PC-9 (cell line): ENCODE measurements around the gene RAB7B. TPM values are rescaled to one million over a fixed set of nuclear protein-coding genes. Genes with fewer than 3 reads are reported as not detected.

Source experiments
- BruUV-seq: library from RNA; stranded (reverse); fragments of 400-500 nt; replicated peaks from 2 replicates; lab custom pipeline; 2021; lab: Mats Ljungman, UMichigan
- CTCF ChIA-PET: fragments of 300-600 bp; sonication (Branson Sonifier 250); formaldehyde crosslinking; loops from one replicate; lab custom pipeline; 2022; ENCODE audit warnings: antibody characterized with exemption; lab: Charles Lee
- POLR2A ChIA-PET: fragments of 300-600 bp; sonication (Branson Sonifier 250); formaldehyde crosslinking; loops from one replicate; lab custom pipeline; 2022; ENCODE audit warnings: antibody characterized with exemption; ENCODE audit not compliant: unreplicated experiment; lab: Charles Lee
- DNase-seq, 2 experiments: peaks; one replicate each; pipeline versions ENCODE4 v3.0.0 to v3.0.0-alpha.2; 2015 to 2022; ENCODE audit warnings: mixed read lengths in 1 of 2
- H2AFZ ChIP-seq: fragments of 200-600 bp; sonication (generic); 2 replicates; pipeline ENCODE4 v1.8.1; 2017; ENCODE audit warnings: antibody characterized with exemption
- H3F3A ChIP-seq: fragments of 200-600 bp; sonication (generic); 2 replicates; pipeline ENCODE4 v1.8.1; 2017; ENCODE audit warnings: antibody characterized with exemption, mild to moderate bottlenecking, low read depth; ENCODE audit not compliant: insufficient read depth
- H3K27ac ChIP-seq: fragments of 200-600 bp; sonication (generic); 2 replicates; pipeline ENCODE4 v1.6.1; 2016; ENCODE audit warnings: mixed run types
- H3K27me3 ChIP-seq: fragments of 200-600 bp; sonication (generic); 2 replicates; pipeline ENCODE4 v1.6.1; 2016; ENCODE audit warnings: low read depth, mixed run types; ENCODE audit not compliant: insufficient read depth
- H3K36me3 ChIP-seq: fragments of 200-600 bp; sonication (generic); 2 replicates; pipeline ENCODE4 v1.6.1; 2016; ENCODE audit warnings: low read depth, mixed run types
- H3K4me1 ChIP-seq: fragments of 200-600 bp; sonication (generic); replicated peaks from 2 replicates; pipeline ENCODE4 v1.6.1; 2016; ENCODE audit warnings: mixed run types; ENCODE audit not compliant: insufficient read depth
- H3K4me2 ChIP-seq: fragments of 200-600 bp; sonication (generic); 2 replicates; pipeline ENCODE4 v1.6.1; 2017; ENCODE audit warnings: mixed run types
- H3K4me3 ChIP-seq: fragments of 200-600 bp; sonication (generic); 2 replicates; pipeline ENCODE4 v1.6.1; 2016; ENCODE audit warnings: mixed run types
- H3K79me2 ChIP-seq: fragments of 200-600 bp; sonication (generic); 2 replicates; pipeline ENCODE4 v1.6.1; 2017; ENCODE audit warnings: low read depth, mixed run types
- H3K9me2 ChIP-seq: fragments of 200-600 bp; sonication (generic); 2 replicates; pipeline ENCODE4 v1.8.1; 2017; ENCODE audit warnings: mild to moderate bottlenecking; ENCODE audit not compliant: insufficient read depth
- H3K9me3 ChIP-seq: fragments of 200-600 bp; sonication (generic); 2 replicates; pipeline ENCODE4 v1.8.1; 2016; ENCODE audit warnings: low read depth; ENCODE audit not compliant: insufficient read depth
- H4K20me1 ChIP-seq: fragments of 200-600 bp; sonication (generic); 2 replicates; pipeline ENCODE4 v1.8.1; 2017; ENCODE audit not compliant: insufficient read depth
- EZH2 ChIP-seq: fragments of 200-600 bp; sonication (generic); IDR thresholded peaks from 2 replicates; pipeline ENCODE4 v1.8.0; 2017; ENCODE audit warnings: antibody characterized with exemption, low read depth
- intact Hi-C: fragments of 100-400 bp; cut with micrococcal nuclease; formaldehyde crosslinking; loops from one replicate; pipeline ENCODE4 v1.10.0; 2022; ENCODE audit not compliant: unreplicated experiment
- total RNA-seq: library from RNA; stranded (reverse); gene quantifications from 2 replicates; pipeline ENCODE4 v1.2.3, GENCODE V29; 2021
- TF ChIP-seq, protein P1 (sequence below): fragments of 200-600 bp; sonication (generic); conservative IDR thresholded peaks from 2 replicates; pipeline ENCODE4 v1.6.1; 2017; ENCODE audit warnings: mixed run types, antibody characterized with exemption, mild to moderate bottlenecking, moderate library complexity

RAB7B gene
- total RNA-seq, 1 experiment from 2014 or later, result not detected

DNA sequence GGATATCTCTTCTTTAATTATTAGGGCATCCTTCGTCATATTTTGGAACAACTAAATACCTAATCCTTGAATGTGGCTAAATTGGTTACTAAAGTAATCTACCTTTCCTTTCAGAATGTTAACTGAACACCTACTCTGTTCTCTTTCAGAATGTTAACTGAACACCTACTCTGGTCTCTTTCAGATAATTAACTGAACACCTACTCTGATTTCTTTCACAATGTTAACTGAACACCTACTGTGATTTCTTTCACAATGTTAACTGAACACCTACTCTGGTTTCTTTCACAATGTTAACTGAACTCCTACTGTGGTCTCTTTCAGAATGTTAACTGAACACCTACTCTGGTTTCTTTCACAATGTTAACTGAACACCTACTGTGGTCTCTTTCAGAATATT lies 21.9 kb downstream of the RAB7B start:
- intact Hi-C loops, result no loop called here
- no peak for TF ChIP-seq EZH2
- TF ChIP-seq, protein P1, sequence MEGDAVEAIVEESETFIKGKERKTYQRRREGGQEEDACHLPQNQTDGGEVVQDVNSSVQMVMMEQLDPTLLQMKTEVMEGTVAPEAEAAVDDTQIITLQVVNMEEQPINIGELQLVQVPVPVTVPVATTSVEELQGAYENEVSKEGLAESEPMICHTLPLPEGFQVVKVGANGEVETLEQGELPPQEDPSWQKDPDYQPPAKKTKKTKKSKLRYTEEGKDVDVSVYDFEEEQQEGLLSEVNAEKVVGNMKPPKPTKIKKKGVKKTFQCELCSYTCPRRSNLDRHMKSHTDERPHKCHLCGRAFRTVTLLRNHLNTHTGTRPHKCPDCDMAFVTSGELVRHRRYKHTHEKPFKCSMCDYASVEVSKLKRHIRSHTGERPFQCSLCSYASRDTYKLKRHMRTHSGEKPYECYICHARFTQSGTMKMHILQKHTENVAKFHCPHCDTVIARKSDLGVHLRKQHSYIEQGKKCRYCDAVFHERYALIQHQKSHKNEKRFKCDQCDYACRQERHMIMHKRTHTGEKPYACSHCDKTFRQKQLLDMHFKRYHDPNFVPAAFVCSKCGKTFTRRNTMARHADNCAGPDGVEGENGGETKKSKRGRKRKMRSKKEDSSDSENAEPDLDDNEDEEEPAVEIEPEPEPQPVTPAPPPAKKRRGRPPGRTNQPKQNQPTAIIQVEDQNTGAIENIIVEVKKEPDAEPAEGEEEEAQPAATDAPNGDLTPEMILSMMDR, result no peak

DNA sequence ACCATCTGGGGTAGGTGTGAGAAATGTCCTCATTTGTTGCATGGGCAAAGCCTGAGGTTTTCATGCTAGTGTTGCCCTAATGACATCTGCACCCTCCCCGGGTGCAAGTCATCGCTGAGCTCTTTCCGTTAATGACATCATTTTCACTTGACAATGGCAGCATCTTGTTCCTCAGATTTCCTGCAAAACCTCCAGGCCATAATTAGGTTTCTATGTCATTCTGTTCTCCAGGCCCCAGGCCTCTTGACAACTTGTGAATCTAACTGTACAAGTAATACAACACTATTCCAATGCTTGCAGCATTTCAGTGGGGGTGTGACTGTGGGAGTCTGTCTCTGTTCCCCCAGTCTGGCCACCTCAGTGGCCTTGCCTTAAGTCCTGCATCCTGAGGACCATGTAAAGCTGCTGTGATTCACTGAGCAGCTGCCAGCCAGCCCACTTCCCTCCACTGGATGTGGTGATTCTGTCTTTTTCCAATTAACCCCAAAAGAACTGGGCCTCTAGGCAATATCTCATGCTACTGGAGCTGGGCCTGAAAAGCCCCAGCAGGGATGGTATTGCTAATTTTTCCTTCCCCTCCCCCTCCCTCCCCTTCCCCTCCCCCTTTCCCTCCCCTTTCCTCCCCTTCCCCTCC lies 22.8 kb downstream of the RAB7B start:
- H3K36me3 ChIP-seq, result no peaks in the 10 kb centered on the region
- ChIA-PET CTCF (interaction anchor here (1.2 kb wide), 1 partner anchor 818 kb away, joined by 3 read pairs; no protein-coding TSS in a partner anchor), POLR2A (no interaction called here)
- no peaks in the 10 kb centered on the region for H3K9me3 ChIP-seq
- no peaks in the 10 kb centered on the region for H4K20me1 ChIP-seq
- intact Hi-C loops, result no loop called here
- BruUV-seq, result no TSS peak
- H3K27me3 ChIP-seq, result no peaks in the 10 kb centered on the region
- no peak overlapping the region for H3K4me2 ChIP-seq
- peaks cover 37% of the 10 kb centered on the region for H3K4me1 ChIP-seq
- no peak overlapping the region for H2AFZ ChIP-seq
- peaks cover 15% of the 10 kb centered on the region for H3F3A ChIP-seq
- no peak for TF ChIP-seq EZH2
- TF ChIP-seq, protein P1, result no peak
- DNase-seq, result no peak
- H3K9me2 ChIP-seq, result no peaks in the 10 kb centered on the region
- H3K27ac ChIP-seq, result no peak overlapping the region
- H3K79me2 ChIP-seq, result no peaks in the 10 kb centered on the region
- no peak overlapping the region for H3K4me3 ChIP-seq

More for the DNA sequence above, 21.9 kb downstream of the RAB7B start:
- DNase-seq, result no peak
- Histone ChIP-seq H3K4me1 (peaks cover 28% of the 10 kb centered on the region), H3K4me3 (no peak overlapping the region), H3K9me2 (no peaks in the 10 kb centered on the region), H3K9me3 (no peaks in the 10 kb centered on the region), H3K27ac (no peak overlapping the region), H4K20me1 (no peaks in the 10 kb centered on the region), H3K79me2 (no peaks in the 10 kb centered on the region), H3F3A (peaks cover 15% of the 10 kb centered on the region), H3K36me3 (no peaks in the 10 kb centered on the region), H3K4me2 (no peak overlapping the region), H3K27me3 (no peaks in the 10 kb centered on the region), H2AFZ (no peak overlapping the region)
- POLR2A ChIA-PET, result interaction anchor here (0.6 kb wide), 1 partner anchor 32 kb away, joined by 4 read pairs; no protein-coding TSS in a partner anchor
- CTCF ChIA-PET, result no interaction called here
- BruUV-seq, result no TSS peak

DNA sequence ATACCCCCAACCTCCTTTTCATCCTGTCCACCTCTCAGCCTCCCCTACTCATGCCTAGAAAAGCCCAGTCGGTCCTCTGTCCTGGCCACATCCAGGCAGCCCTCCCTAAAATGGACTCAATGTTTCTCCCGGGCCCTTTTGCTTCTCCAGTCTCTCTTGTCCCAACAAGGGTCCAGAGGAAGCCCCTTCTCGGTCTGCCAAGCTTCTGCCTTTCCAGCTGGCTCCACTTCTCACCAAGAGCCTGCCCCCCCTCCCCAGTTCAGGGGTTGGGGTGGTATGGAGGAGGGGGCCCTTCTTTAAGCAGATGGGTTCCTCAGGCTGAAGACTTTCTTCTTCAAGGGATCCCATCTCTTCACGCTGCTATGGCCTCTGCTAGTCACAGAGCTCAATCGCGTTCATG lies 23.9 kb downstream of the RAB7B start:
- H3K4me3 ChIP-seq, result no peak overlapping the region
- no peak overlapping the region for H3K27ac ChIP-seq
- H3K9me3 ChIP-seq, result peaks cover 3% of the 10 kb centered on the region; the same call in 1 of the 2 replicates
- no peak overlapping the region for H2AFZ ChIP-seq
- no peak for TF ChIP-seq EZH2
- TF ChIP-seq, protein P1, result no peak
- H3K4me1 ChIP-seq, result peaks cover 37% of the 10 kb centered on the region
- CTCF ChIA-PET, result interaction anchor here (1.2 kb wide), 1 partner anchor 819 kb away, joined by 3 read pairs; no protein-coding TSS in a partner anchor
- no TSS peak for BruUV-seq
- no peaks in the 10 kb centered on the region for H3K79me2 ChIP-seq
- no peaks in the 10 kb centered on the region for H3K36me3 ChIP-seq
- peaks cover 18% of the 10 kb centered on the region for H3F3A ChIP-seq
- no peaks in the 10 kb centered on the region for H3K27me3 ChIP-seq
- intact Hi-C loops, result no loop called here
- H3K4me2 ChIP-seq, result no peak overlapping the region
- H3K9me2 ChIP-seq, result no peaks in the 10 kb centered on the region
- no peak for DNase-seq
- no peaks in the 10 kb centered on the region for H4K20me1 ChIP-seq
- POLR2A ChIA-PET, result no interaction called here
